ENCODE results near the gene ADGB. TPM values are rescaled to one million over a fixed set of nuclear protein-coding genes. Genes with fewer than 3 reads are reported as not detected.
"Not testable (repeated sequence)": the region's sequence is repeated elsewhere in the genome, so short reads cannot be mapped to it uniquely, and the experiment has no call there.

ADGB gene
- total RNA-seq = not detected in 2 replicates

DNA sequence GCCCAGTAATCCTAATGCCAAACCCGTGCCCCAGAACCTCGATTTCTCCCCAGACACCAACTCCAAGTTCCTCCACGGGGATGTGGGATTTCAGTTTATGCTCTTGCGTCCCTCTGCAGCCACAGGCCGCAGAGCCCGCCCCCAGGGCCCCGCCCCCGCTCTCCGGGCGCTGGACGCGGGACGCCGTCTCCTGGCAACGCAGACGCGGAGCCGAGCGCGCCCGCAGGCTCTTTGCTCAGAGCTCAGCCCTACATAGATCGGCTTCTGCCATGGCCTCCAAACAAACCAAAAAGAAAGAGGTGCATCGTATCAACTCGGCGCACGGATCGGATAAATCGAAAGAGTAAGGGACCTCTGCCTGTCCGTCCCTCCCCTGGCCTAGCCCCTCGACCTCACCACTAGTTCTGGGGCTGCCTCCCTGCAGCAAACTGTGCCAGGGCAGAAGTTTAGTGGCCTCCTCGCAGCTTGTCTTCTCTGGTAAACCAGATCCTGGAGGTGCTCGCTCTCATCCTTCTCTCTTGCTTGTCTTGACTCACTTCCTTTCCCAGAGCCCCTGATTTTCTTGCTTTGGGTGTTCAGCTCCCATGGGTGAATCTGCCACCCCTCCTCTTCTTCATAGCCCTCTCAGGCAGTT is at the start of gene ADGB:
TSS of gene ADGB (plus strand) at position 201 of the 634 bp plus-strand sequence. CDS start at position 270, 69 bp downstream.
- no peak for DNase-seq (ENCODE audit: extremely low read depth, low read depth, low spot score)

DNA sequence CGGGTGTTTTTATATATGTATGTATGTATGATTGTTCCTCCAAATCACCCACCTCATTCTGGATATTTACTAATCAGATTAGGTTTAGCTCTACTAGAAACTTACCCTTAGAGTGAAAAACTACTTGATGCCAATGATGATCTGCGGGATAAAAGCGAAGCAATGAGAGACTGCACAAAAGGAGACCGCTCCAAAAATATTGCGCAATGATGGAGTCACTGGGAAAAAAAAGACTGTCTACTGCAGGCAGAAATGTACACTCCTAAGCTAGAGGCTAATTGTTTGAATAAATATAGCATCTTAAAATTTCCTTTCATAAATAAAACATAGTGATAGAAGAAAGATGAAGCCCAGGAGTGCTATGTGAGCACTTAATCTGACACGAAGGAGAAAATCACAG is 47.9 kb upstream of the ADGB start:
- no peak for DNase-seq (ENCODE audit: extremely low read depth, low read depth, low spot score)

DNA sequence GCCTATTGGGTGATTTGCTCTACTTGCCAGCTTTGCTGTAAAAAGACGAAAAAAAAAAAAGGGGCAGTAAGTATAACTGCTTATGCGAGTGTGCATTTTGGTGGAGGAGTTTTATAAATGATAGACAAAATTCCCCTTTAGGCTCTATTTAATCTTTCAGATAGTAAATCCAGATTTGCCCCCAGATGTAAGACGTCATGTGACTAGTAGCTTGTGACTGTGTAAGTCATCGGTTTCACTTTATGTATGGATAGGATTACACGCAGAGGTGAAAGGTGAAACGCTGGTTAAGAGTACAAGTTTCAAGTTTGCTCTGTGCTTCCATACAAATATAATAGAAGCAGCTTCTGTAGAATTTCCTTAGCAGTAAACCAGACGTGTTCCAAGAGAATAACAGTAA is 47.2 kb upstream of the ADGB start:
- DNase-seq (ENCODE audit: extremely low read depth, low read depth, low spot score) = no peak

DNA sequence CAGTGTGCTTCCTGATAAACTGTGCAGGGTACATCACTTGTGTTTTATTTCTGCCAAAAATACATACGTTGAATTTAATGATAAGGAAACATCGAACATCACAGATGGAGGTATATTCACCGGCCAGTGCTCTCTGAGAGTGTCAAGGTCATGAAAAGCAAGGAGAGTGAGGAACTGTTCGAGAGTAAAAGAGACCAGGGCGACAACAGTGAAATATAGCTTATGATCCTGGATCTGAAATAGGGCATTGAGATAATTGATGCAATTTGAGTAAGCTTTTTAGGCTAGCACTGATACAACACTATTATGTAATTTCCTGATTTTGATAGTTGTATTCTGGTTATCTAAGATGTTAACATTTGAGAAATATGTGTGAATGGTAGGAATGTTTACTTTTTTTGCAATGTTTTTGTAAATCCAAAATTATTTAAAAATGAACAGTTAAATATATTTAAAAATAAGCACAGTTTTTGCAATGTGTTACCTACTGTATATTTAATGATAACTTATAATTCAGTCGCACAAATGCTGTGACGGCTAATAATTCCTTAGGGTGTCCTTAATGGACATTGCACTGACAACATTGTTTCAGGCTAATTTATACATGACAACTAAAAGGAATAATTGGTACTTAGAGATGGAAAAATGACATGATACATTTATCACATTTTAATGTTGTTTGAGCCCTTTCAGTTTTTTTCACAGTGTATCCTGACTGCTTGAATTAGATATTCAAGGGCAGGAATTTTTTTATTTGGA is 45.2 kb upstream of the ADGB start:
- DNase-seq (ENCODE audit: extremely low read depth, low read depth, low spot score) = no peak

DNA sequence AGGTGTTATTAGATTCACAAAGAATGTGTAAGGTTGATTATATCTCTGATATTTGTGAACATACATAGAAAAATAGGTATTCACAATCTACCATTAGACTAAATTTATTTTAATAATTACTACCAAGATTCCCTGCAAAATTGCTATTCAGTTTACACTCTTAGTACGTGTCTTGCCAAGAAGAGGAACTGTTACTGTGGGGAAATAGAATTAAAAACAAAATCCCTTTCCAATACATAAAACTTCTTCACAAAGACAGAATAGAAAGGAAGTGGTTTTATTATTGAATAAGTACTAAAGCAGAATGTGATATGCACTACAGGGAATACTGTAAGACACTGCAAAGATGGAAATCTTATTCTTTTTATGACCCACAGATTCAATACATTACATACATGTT is 38.2 kb upstream of the ADGB start:
- DNase-seq (ENCODE audit: extremely low read depth, low read depth, low spot score) = no peak

DNA sequence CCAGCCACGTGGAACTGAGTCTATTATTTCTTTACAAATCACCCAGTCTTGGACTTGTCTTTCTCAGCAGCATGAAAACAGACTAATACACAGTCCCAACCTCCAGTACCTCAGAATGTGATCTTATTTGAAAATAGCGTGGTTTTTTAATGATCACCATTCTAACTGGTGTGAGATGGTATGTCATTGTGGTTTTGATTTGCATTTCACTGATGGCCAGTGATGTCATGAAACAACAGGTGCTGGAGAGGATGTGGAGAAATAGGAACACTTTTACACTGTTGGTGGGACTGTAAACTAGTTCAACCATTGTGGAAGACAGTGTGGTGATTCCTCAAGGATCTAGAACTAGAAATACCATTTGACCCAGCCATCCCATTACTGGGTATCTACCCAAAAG is 32.1 kb upstream of the ADGB start:
- DNase-seq (ENCODE audit: extremely low read depth, low read depth, low spot score) = not testable (repeated sequence)

DNA sequence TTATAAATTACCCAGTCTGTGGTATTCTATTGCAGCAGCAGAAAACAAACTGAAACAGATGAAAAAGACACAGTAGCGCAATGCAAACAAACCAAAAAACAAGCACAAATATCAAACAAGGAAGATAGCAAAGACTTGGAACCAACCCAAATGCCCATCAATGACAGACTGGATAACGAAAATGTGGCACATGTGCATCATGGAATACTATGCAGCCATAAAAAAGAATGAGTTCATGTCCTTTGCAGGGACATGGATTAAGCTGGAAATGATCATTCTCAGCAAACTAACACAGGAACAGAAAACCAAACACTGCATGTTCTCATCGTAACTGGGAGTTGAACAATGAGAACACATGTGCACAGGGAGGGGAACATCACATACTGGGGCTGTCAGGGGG is 30.2 kb upstream of the ADGB start:
- DNase-seq (ENCODE audit: extremely low read depth, low read depth, low spot score) = not testable (repeated sequence)

DNA sequence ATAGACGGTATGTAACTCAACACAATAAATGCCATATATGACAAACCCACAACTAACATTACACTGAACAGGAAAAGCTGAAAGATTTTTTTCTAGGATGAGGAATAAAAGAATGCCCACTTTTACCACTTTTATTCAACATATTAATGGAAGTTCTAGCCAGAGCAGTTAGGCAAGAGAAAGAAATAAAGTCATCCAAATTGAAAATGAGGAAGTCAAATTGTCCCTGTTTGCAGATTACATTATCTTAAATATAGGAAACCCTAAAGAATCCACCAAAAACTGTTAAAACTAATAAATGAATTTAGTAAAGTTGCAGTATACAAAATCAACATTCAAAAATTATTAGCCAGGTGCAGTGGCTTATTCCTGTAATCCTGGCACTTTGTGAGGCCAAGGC is 24.6 kb upstream of the ADGB start:
- no peak for DNase-seq (ENCODE audit: extremely low read depth, low read depth, low spot score)

DNA sequence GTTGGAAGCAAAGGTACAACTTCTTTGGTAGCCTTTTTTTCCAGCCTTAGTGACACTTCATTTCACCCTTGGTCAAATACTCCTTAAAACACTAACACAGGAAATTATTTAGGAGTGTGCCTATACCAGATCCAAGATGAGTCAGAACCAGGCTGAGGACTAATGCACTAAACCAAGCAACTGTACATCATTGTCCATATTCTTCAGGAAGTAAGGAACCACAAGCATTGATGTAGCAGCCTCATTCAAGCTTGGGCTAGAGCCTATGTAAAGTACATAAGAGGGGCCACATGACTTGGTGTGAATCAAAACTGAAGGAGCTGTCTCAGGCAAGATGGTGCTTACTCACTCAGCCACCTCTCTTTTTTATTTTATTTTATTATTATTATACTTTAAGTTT is 20.7 kb upstream of the ADGB start:
- DNase-seq (ENCODE audit: extremely low read depth, low read depth, low spot score) = no peak

DNA sequence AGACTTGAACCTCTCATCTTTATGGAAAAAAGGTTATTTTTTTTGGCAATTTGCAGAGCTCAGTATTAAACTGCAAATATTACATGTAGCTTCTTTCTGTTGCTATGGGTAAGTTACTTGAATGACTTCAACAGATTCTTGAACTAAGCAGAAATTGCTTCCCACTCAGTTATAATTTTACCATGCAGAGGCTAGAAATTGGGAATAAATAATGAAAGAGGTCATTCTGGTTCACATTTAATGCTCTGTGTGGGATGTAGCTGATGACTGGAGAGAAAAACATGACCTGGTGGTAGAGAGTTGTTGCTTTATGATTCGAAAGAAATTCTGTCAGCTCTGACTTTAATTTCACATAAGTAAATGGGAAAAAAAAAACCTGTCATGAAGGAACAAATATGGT is 16.8 kb upstream of the ADGB start:
- no peak for DNase-seq (ENCODE audit: extremely low read depth, low read depth, low spot score)

DNA sequence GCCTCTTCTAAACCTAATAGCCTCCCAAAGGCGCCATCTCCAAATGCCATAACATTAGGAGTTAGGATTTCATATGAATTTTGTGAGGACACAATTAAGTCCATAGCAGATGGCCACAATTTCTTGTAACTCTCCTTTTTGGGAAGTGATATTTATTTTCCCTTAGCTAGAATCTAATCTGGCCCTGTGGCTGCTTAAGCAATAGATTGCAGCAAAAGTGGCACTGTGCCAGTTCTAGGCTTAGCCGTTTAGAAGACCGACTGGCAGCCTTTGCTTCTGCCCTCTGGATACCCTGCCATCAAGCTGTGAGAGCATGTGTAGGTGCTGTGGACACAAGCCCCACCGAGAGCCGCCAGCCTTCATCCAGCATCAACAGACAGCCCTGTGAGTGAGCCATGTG is 15.9 kb upstream of the ADGB start:
- DNase-seq (ENCODE audit: extremely low read depth, low read depth, low spot score) = no peak

DNA sequence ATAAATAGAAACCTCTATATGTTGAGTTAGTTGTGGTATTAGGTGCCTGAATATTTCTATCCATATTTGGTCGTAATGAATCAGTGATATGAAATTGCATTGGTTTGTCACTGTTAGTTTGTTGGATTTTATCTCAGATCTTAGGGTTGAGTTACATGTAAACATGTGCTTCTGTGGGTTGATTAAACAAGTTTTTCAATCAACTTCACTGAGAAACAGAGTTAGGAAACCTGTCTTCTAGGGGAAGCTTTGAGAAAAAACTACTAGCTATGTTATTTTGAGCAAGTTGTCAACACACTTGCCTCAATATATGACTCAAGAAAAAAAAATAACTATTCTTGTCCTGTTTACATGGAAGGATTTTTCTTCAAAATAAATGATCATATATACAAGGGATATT is 14.8 kb upstream of the ADGB start:
- no peak for DNase-seq (ENCODE audit: extremely low read depth, low read depth, low spot score)

DNA sequence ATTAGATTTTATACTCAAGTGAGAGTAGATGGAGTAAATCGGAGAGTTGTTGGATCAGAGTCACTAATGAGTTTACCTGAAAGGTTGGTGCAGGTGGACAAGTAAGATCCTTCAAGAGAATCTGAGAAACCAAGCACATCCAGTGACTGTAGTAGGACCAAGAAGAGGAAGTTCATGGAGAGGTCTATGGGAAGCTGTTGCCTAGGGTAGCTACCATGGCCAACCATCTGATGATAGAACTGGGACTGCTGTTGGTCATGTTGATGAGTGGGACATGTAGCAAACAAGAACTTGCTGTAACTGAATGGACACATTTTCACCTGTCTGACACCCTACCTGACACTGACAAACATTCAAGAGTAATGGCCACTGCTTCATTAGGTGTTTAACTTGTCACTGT is 11.3 kb upstream of the ADGB start:
- DNase-seq (ENCODE audit: extremely low read depth, low read depth, low spot score) = no peak

DNA sequence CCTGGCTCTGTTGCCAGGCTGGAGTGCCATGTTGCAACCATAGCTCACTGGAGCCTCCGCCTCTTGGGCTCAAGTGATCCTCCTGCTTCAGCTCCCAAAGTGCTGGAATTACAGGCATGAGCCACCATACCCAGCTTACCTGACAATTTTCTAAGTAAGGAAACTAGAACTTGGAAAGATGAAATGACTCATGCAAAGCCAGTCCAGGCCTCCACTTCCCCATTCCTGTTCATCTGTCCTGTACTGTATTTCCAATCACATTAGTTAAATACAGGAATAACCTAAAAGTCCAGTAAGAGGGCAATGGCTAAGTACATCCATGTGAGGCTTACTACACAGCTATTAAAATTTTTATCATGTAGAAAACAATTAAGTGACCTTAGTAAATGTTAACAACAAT is 8.3 kb upstream of the ADGB start:
- no peak for DNase-seq (ENCODE audit: extremely low read depth, low read depth, low spot score)

DNA sequence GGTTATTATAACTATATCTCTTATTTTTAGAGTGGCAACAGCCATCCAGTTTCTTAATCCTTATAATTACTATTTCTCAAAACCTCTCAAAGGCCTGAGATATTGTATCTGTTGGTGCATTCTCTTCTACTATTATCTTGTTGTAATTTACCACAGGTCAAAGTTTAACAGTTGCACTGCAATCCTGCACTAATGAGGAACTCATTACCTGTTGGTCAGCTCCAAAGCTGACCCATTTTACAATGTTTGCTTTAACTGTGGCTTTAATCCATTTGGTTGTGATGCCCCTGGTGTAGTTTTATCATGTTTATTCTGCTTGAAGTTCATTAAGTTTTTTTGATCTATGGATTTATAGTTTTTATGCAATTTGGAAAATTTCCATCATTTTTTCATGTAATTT is 6.3 kb upstream of the ADGB start:
- DNase-seq (ENCODE audit: extremely low read depth, low read depth, low spot score) = no peak

DNA sequence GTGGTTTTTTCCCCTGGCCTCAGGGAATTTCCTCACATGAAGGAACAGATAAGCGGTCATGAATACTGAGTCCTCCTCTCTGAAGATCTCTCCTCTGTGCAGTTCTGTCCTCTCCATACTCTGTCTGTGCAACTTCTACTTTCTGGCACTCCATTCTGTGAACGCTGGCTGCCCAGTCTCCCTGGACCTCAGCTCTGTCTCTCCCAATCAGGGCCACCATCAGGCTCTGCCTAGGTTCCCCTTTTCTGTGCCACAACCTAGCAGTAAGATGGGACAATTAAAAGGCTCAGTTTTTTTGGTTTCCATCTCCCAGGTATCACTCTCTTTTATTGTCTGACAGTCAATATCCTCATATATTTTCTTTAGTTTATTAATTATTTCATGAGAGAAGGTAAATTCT is 4.8 kb upstream of the ADGB start:
- DNase-seq (ENCODE audit: extremely low read depth, low read depth, low spot score) = no peak

DNA sequence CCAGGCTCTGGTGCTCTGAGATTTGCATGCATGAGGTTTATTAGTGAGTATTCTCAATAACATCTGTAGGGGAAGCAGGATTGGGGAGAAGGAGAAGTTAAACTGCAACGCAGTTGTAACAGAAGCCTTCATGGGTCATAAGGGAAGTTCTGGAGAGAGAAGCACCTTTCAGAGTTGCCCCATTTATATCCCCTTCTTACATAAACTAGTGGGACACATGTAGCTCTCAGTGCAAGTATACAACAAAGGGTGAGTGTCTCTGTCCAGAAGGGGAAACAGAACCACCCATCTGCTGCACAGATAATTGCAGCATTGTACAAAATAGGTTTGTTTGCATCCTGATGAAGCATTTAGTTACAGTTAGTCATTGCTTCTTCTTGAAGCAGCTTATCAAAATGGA is 4.3 kb upstream of the ADGB start:
- DNase-seq (ENCODE audit: extremely low read depth, low read depth, low spot score) = no peak

DNA sequence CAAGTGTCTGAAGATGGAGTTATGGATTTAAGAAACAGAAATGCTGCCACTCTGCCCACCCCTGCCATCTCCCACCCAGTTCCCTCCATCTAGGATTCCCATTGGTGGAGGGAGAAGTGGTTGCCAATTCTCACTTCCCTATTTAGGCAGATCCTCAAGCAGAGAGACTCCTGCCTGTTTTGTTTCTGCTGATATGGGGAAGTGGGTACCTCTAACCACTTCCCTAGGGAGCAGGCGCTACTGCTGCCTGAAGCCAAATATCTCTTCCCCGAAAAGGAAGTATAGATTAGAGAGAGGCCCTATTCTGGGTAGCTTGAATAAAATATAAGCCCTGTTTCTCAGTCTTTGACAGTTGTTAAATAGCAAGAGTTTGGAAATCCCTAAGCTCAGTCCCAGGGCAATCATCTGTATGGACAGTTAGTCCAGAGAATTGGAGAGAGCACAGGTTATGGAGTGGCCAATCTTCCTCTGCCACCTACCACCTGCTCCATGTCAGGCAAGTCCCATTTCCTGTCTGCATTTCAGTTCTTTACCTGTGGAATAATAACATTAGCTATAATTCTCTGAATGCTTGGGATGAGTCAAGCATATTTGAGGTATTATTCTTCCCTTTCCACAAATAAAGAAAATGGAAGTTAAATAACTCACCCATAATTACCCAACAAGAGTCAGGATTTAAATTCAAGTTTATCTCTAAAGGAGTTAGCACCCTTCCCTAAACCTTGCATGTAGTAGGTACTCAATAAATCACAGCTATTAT is 2.6 kb upstream of the ADGB start:
- no peak for DNase-seq (ENCODE audit: extremely low read depth, low read depth, low spot score)

DNA sequence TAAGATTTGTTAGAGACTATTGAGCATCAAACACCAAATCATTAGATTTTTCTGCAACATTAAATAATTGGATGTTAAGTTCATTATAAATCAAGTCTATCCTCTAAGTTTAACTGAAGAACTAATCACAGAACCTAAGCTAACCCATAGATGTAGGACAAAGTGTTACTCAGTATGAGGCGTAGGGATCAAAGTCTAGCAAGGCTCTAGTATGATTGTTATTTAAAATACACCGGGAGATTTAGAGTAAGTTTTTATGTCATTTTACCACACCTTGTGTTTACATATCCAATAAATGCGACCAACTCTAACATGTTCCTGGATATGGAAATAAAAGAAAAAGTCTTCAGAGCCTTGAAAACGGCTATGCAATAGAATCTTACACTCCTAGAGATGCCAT is 2.6 kb downstream of the ADGB start:
- DNase-seq (ENCODE audit: extremely low read depth, low read depth, low spot score) = no peak

DNA sequence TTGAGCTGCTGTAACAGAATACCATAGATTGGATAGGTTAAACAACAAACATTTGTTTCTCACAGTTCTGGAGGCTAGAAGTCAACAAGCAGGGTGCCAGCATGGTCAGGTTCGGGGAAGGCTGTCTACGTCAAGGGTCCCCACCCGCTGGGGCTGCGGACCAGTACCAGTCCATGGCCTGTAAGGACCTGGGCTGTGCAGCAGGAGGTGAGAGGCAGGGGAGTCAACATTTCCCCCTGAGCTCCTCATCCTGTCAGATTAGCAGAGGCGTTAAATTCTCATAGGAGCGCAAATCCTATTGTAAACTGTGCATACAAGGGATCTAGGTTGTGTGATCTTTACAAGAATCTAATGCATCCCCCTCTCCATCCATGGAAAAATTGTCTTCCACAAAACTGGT is 3.8 kb downstream of the ADGB start:
- DNase-seq (ENCODE audit: extremely low read depth, low read depth, low spot score) = no peak

DNA sequence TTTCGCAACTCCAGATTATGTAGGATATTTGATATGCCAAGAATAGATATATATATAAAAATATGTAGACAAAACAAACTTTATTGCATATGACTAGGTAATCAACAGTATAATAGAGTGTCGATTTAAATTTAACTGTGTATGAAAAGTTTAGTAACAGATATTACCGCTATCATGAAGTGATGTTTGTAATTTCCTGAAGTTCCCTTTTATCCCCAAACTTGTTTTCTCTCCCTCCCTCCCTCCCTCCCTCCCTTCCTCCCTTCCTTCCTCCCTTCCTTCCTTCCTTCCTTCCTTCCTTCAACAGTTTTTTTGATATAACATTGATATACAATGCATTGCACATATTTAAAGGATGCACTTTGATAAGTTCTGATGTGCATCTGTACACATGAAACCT is 15.2 kb downstream of the ADGB start:
- DNase-seq (ENCODE audit: extremely low read depth, low read depth, low spot score) = no peak

DNA sequence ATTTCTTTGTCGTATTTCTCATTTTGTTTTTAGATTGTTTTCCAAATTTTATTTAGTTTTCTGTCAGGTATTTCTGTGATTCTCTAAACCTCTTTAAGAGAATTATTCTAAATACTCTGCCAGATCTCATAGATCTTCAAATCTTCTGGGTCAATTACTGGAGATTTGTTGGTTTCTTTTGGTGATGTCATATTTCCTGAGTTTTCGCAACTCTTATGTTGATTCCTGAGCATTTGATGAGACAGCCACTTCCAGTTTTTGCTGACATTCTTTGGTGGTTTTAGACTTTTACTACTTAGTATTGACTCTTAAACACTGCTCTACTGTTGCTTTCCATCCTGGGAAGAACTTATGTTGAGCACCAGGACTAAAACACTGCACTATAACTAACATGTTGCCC is 21.9 kb downstream of the ADGB start:
- no peak for DNase-seq (ENCODE audit: extremely low read depth, low read depth, low spot score)

All from glomerular endothelial cell (primary cell).